T47D (cell line): Measurements from ENCODE around the gene TSPAN12.
A peak's percentile ranks its signal among the peaks of the same experiment; 100 is the strongest.
"Not testable (repeated sequence)": the region's sequence is repeated elsewhere in the genome, so short reads cannot be mapped to it uniquely, and the experiment has no call there.

ENCODE experiments used
- DNase-seq, 2 experiments: peaks; one replicate each; pipeline versions ENCODE4 v3.0.0 to v3.0.0-alpha.2; 2011 to 2012; ENCODE audit warnings: low read depth in 1 of 2, low spot score in 1 of 2
- JUND ChIP-seq: IDR thresholded peaks from 2 replicates; pipeline ENCODE4 v1.6.1; 2012; ENCODE audit warnings: low read depth
- in situ Hi-C: cut with HindIII; loops from 2 replicates; pipeline ENCODE4 v1.10.0; 2016; ENCODE audit warnings: low sequenced_read_pairs, low pct_unique_long_range_greater_than_20kb

The TSPAN12 gene

GRCh38 chr7:120792861-120793130 lies 65.1 kb downstream of the TSPAN12 start:
- no peak for DNase-seq
- in situ Hi-C loops: no loop called here
- no peak for TF ChIP-seq JUND

DNA sequence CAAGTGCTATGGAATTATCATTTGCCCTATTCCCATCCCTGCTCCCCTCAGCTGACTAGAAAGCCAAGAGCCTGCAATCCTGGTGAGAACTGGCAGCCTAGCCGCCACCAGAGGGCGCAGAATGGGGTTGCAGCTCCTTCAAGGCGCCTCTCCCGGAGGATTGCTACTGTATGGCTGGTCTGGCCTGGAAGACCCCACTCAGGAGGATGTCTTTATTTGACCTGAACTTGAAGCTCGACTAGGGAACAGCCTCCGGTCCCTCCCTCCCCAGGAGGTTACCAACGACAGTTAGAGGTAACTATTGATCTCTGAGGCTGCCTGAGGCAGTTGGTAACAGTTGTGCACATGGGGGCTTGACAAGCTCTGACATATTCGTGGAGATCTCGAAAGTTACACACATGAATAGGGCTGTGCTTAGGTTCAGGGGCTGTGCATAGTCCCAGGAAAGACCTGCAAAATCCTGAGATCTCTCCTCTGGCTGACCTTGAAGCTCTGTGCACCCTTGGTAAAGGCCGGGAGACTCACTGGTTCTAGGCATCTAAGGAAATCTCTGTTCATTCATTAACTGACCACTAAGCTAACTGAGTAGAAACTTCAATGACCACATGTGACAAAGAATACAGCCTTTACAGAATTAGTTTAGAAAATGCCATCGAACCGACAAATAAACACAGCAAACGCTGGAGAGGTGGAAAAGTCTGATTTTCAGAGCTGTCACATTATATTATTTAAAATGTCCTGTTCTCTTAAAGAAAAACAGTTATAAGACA lies 65.7 kb downstream of the TSPAN12 start:
- no peak for TF ChIP-seq JUND
- DNase-seq: peak; percentile 18 to 74
- in situ Hi-C loops: no loop called here

DNA sequence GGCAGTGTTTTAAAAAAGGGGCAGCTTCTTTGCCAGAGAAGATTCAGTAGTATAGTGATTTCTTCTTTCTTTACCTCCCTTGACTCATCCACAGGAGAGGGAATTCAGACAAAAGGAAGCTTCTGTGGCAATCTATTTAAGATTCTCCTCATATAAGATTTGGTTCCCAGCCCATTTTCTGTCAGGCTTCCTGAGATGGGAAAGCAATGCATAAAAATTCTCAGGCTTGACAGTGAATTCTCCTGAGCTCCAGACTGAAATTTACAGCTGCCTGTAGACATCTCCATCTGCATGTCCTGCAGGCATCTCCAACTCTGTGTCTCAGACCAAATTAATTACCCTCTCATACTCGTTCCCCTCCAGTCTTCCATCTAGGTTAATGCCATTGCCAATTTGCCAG lies 72.8 kb downstream of the TSPAN12 start:
- TF ChIP-seq JUND: no peak
- in situ Hi-C loops: no loop called here
- no peak for DNase-seq

GRCh38 chr7:120783721-120784120 lies 74.2 kb downstream of the TSPAN12 start:
- TF ChIP-seq JUND: no peak
- in situ Hi-C loops: no loop called here
- DNase-seq: no peak

DNA sequence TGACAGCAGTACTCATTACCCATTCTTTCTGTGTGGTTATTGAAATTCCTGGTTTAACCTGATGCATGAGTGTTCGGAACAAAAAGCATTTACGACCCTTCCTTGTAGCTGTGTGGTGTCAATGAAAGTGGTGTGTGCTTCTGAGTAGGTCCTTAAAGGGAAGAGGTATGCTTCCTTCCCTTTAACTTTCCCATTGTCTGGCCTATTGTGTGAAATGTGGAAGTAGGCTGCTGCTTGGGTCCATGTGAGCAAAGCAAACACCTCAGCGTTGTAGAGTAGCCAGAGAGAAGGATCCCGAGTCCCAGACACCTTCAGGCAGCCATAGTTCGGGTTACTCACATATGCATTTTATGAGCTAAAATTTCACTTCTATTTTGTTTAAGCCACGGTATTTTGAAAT lies 74.7 kb downstream of the TSPAN12 start:
- in situ Hi-C loops: no loop called here
- no peak for DNase-seq
- no peak for TF ChIP-seq JUND

- in situ Hi-C loops, DNase-seq: not testable (repeated sequence)
Measured at GRCh38 chr7:120781924-120782323, 76.0 kb downstream of the TSPAN12 start.

- no peak for TF ChIP-seq JUND
- in situ Hi-C loops: no loop called here
- DNase-seq: no peak
Measured at GRCh38 chr7:120780938-120781337, 77.0 kb downstream of the TSPAN12 start.

DNA sequence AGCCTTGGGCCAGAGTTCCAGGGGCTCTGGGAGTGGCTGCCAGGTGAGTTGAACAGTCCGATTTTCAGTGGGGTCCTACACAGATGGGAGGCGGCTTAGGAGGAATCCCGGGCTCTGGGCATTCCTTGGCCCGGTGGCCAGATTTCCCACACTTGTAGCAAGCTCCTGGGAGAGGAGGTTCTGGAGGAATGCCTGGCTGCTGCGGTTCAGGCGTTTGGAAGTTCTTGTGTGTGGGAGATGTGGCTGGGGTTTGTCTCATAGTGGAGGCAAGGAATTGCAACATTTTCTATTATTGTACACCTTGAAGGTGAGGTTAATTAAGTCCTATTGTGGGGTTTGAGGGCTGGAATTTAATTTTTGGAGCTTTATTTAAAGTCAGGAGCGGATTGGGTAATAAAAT lies 77.5 kb downstream of the TSPAN12 start:
- in situ Hi-C loops, DNase-seq: not testable (repeated sequence)

DNA sequence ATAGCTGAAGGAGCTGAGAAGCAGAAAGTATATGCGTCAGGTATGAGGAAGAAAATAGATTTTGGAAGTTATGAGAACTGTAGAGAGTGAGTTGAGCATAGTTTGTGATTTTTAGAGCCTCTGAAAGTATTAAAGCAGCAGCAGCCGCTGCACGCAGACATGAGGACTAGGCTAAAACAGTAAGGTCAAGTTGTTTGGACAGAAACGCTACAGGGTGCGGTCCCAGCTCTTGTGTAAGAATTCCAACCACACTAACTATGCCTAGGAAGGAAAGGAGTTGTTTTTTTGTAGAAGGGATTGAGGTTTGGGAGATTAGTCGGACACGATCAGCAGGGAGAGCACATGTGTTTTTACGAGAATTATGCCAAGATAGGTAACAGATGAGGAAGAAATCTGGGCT lies 78.9 kb downstream of the TSPAN12 start:
- DNase-seq, in situ Hi-C loops: not testable (repeated sequence)

DNA sequence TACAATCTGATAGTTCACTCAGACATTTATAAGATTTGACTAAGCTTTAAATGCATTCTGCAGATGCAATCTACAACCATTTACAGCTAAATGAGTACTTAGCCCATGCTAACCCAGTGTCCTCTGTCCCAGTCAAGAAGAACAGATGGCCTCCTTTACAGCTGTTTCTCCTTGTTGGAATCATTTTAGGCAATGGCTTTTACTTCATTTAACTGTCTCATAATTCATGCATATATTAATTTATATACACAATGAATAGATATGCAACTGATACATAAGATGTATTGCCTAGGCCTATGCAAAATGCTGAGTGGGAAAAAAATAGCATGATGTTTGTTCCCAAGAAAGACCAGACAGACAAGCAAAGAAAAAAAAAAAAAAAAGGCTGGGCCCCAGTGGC lies 82.2 kb downstream of the TSPAN12 start:
- in situ Hi-C loops: no loop called here
- TF ChIP-seq JUND: no peak
- DNase-seq: no peak

GRCh38 chr7:120774481-120774880 lies 83.5 kb downstream of the TSPAN12 start:
- in situ Hi-C loops: no loop called here
- no peak for DNase-seq
- TF ChIP-seq JUND: no peak

- no peak for DNase-seq
- no peak for TF ChIP-seq JUND
- in situ Hi-C loops: no loop called here
Measured at GRCh38 chr7:120770206-120770605, 87.7 kb downstream of the TSPAN12 start.

GRCh38 chr7:120760851-120761250 lies 97.1 kb downstream of the TSPAN12 start:
- TF ChIP-seq JUND: no peak
- in situ Hi-C loops: no loop called here
- DNase-seq: no peak

DNA sequence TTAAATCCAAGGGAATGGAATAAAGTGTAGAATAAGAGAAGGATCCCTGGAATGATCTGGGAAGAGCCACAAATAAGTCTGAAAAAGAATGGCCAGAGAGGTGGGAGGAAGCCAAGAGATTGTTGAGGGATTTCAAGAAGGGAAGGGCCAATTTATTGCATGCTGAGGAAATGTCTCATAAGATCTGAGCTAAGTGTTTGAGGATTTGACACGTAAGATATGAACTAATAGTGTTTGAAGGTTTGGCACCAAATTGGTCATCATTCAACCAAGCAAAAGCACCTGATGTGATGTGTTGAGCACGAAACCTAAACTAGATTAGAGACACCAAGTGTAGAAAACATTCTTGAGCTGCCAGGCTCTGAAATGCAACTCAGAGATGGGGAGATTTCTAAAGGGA lies 97.9 kb downstream of the TSPAN12 start:
- in situ Hi-C loops: no loop called here
- TF ChIP-seq JUND: no peak
- no peak for DNase-seq
